ENCODE measurements around the gene NTRK3. TPM values are rescaled to one million over a fixed set of nuclear protein-coding genes. Genes with fewer than 3 reads are reported as not detected.
"Not testable (repeated sequence)": the region's sequence is repeated elsewhere in the genome, so short reads cannot be mapped to it uniquely, and the experiment has no call there.

Gene NTRK3
- total RNA-seq, 1 experiment from 2014 or later: not detected

GRCh38 chr15:88035381-88035780 lies 221.2 kb downstream of the NTRK3 start:
- no TSS peak for BruUV-seq (replicated peaks)
- no peak overlapping the region for H2AFZ ChIP-seq (ENCODE audit: low read length)
- H3K9ac ChIP-seq (ENCODE audit: low read length): no peak overlapping the region
- H3K9me2 ChIP-seq (replicated peaks; ENCODE audit: low read length): no peaks in the 10 kb centered on the region
- no peak overlapping the region for H3K27ac ChIP-seq (ENCODE audit: low read length)
- H3K4me1 ChIP-seq (ENCODE audit: insufficient read depth, low read length): no peaks in the 10 kb centered on the region
- H3K36me3 ChIP-seq (ENCODE audit: low read depth, low read length): no peaks in the 10 kb centered on the region
- no peak for DNase-seq
- no peaks in the 10 kb centered on the region for H3K79me2 ChIP-seq (ENCODE audit: low read length)
- POLR2A ChIA-PET (ENCODE audit: unreplicated experiment): no interaction called here
- intact Hi-C loops (cut with micrococcal nuclease): no loop called here
- no peak for ATAC-seq
- H4K20me1 ChIP-seq (ENCODE audit: low read length): no peaks in the 10 kb centered on the region
- TF ChIP-seq CTCF (conservative IDR thresholded peaks at IDR 0.05; ENCODE audit: low read depth, low read length) (no peak), EZH2phosphoT487 (IDR thresholded peaks at IDR 0.05; ENCODE audit: borderline replicate concordance, low read length) (no peak), EZH2 (IDR thresholded peaks at IDR 0.05; ENCODE audit: low read length, unreplicated experiment) (no peak)
- CTCF ChIA-PET: no interaction called here
- H3K27me3 ChIP-seq (ENCODE audit: low read length): no peaks in the 10 kb centered on the region
- H3K4me2 ChIP-seq (ENCODE audit: low read length): no peak overlapping the region
- no peaks in the 10 kb centered on the region for H3K9me3 ChIP-seq (ENCODE audit: low read length)
- H3F3A ChIP-seq (ENCODE audit: low read length, unreplicated experiment): no peaks in the 10 kb centered on the region
- H3K4me3 ChIP-seq (ENCODE audit: low read length): no peak overlapping the region

- H3K9ac ChIP-seq (ENCODE audit: low read length); H3F3A ChIP-seq (ENCODE audit: low read length, unreplicated experiment); intact Hi-C loops (cut with micrococcal nuclease); H4K20me1 ChIP-seq (ENCODE audit: low read length); H3K9me3 ChIP-seq (ENCODE audit: low read length); H3K9me2 ChIP-seq (replicated peaks; ENCODE audit: low read length); CTCF ChIA-PET; H3K27me3 ChIP-seq (ENCODE audit: low read length); H3K27ac ChIP-seq (ENCODE audit: low read length); H3K79me2 ChIP-seq (ENCODE audit: low read length); ATAC-seq; BruUV-seq (replicated peaks); H3K4me3 ChIP-seq (ENCODE audit: low read length); POLR2A ChIA-PET (ENCODE audit: unreplicated experiment); H3K4me2 ChIP-seq (ENCODE audit: low read length); H2AFZ ChIP-seq (ENCODE audit: low read length); H3K4me1 ChIP-seq (ENCODE audit: insufficient read depth, low read length); H3K36me3 ChIP-seq (ENCODE audit: low read depth, low read length); DNase-seq: not testable (repeated sequence)
Observed at GRCh38 chr15:88033421-88033820, 223.1 kb downstream of the NTRK3 start.

- CTCF ChIA-PET: no interaction called here
- intact Hi-C loops (cut with micrococcal nuclease): no loop called here
- no peak overlapping the region for H3K27ac ChIP-seq (ENCODE audit: low read length)
Observed at GRCh38 chr15:88032787-88033186, 223.8 kb downstream of the NTRK3 start.

More at GRCh38 chr15:88032787-88033186, 223.8 kb downstream of the NTRK3 start:
- Histone ChIP-seq H3K36me3 (ENCODE audit: low read depth, low read length) (no peaks in the 10 kb centered on the region), H3K79me2 (ENCODE audit: low read length) (no peaks in the 10 kb centered on the region), H3K4me2 (ENCODE audit: low read length) (no peak overlapping the region), H3K4me1 (ENCODE audit: insufficient read depth, low read length) (no peaks in the 10 kb centered on the region), H3K9me2 (replicated peaks; ENCODE audit: low read length) (no peaks in the 10 kb centered on the region), H3K9me3 (ENCODE audit: low read length) (no peaks in the 10 kb centered on the region), H3K9ac (ENCODE audit: low read length) (no peak overlapping the region), H4K20me1 (ENCODE audit: low read length) (no peaks in the 10 kb centered on the region), H3F3A (ENCODE audit: low read length, unreplicated experiment) (no peaks in the 10 kb centered on the region), H3K27me3 (ENCODE audit: low read length) (no peaks in the 10 kb centered on the region), H3K4me3 (ENCODE audit: low read length) (no peak overlapping the region), H2AFZ (ENCODE audit: low read length) (no peak overlapping the region)
- POLR2A ChIA-PET (ENCODE audit: unreplicated experiment): no interaction called here
- no peak for TF ChIP-seq EZH2 (IDR thresholded peaks at IDR 0.05; ENCODE audit: low read length, unreplicated experiment)
- no peak for TF ChIP-seq CTCF (conservative IDR thresholded peaks at IDR 0.05; ENCODE audit: low read depth, low read length)
- DNase-seq (no peak), ATAC-seq (no peak)
- BruUV-seq (replicated peaks): no TSS peak

All from PC-3 (cell line).